Bronchial epithelial cell (primary cell): ENCODE measurements around the gene PRSS12. TPM values are rescaled to one million over a fixed set of nuclear protein-coding genes. Genes with fewer than 3 reads are reported as not detected.

ENCODE experiments used
- DNase-seq: peaks from one replicate; pipeline ENCODE4 v3.0.0-alpha.2; 2010; ENCODE audit warnings: low read depth
- FAIRE-seq: peaks from 2 replicates; lab custom pipeline; 2011; peaks lifted over from hg19 to GRCh38; lab: Jason Lieb, UNC
- H3K27me3 ChIP-seq: 2 replicates; pipeline ENCODE4 v1.5.1; 2011; ENCODE audit warnings: low read length; ENCODE audit not compliant: control insufficient read depth, insufficient read depth
- H3K36me3 ChIP-seq: 2 replicates; pipeline ENCODE4 v1.5.1; 2011; ENCODE audit warnings: low read length; ENCODE audit not compliant: control insufficient read depth, insufficient read depth
- H3K4me3 ChIP-seq: 2 replicates; pipeline ENCODE4 v1.5.1; 2011; ENCODE audit warnings: mild to moderate bottlenecking, low read depth, low read length, control low read depth
- CTCF ChIP-seq: IDR thresholded peaks from 2 replicates; pipeline ENCODE4 v1.5.1; 2011; ENCODE audit warnings: mild to moderate bottlenecking, moderate library complexity, low read length, control low read depth, inconsistent platforms; ENCODE audit not compliant: insufficient read depth, severe bottlenecking
- total RNA-seq: library from RNA; depleted of rRNA; stranded (reverse); fragments of >200 nt; gene quantifications from 2 replicates; pipeline ENCODE4 v1.2.1, GENCODE V29; 2014

The PRSS12 gene
- total RNA-seq, 1 donor from 2014 or later, result 24.2 TPM

GRCh38 chr4:118346495-118346894 lies 6.3 kb downstream of the PRSS12 start:
- FAIRE-seq, result no peak
- Histone ChIP-seq H3K27me3 (no peaks in the 10 kb centered on the region), H3K4me3 (no peak overlapping the region), H3K36me3 (no peaks in the 10 kb centered on the region)
- TF ChIP-seq CTCF, result no peak
- no peak for DNase-seq

DNA sequence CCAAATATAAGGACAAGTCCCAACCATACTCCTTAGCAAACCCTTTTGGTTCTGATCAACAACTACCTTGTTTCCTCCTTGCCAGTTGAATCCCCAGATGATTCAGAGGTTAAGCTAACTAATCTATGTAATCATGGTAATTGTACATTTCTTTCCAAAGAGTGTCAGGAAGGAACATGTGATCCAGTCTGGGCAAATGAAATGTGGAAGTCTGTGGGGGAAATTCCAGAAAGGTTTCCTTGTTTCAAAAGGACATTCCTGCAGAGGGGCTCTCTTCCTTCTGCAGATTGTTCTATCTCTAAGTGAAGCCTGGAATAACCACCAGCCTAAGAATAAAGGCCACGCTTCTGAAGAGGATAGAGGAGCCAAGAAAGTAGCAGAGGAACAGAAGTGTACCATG lies 7.0 kb downstream of the PRSS12 start:
- H3K27me3 ChIP-seq, result no peaks in the 10 kb centered on the region
- H3K36me3 ChIP-seq, result no peaks in the 10 kb centered on the region
- DNase-seq, result peak; percentile 78
- TF ChIP-seq CTCF, result no peak
- no peak for FAIRE-seq
- H3K4me3 ChIP-seq, result no peak overlapping the region

- no peak for DNase-seq
- H3K27me3 ChIP-seq, result no peaks in the 10 kb centered on the region
- no peak overlapping the region for H3K4me3 ChIP-seq
- no peak for FAIRE-seq
- TF ChIP-seq CTCF, result no peak
- no peaks in the 10 kb centered on the region for H3K36me3 ChIP-seq
These were observed 8.0 kb downstream of the PRSS12 start for GRCh38 chr4:118344801-118345200.

- FAIRE-seq (no peak), DNase-seq (no peak)
- H3K36me3 ChIP-seq, result no peaks in the 10 kb centered on the region
- TF ChIP-seq CTCF, result no peak
- no peaks in the 10 kb centered on the region for H3K27me3 ChIP-seq
- no peak overlapping the region for H3K4me3 ChIP-seq
These were observed 9.3 kb downstream of the PRSS12 start for GRCh38 chr4:118343501-118343900.

DNA sequence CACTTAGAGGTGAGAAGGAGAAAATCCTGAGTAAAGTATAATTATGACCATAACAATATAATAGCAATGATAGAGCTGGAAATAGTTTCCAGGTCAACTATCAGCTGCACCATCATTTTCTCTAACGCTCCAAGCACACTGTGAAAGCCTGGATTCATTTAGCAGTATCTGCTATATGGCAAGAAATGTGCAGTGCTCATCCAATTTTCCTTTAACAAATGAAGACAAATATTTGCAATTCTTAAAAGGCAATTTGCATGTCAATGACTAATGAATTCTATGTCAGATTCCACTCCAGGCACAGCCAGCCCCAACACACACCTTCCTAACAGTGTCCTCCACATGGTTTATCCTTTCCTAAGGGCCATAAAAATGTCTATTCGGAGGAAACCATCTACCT lies 12.7 kb downstream of the PRSS12 start:
- no peaks in the 10 kb centered on the region for H3K36me3 ChIP-seq
- no peak for TF ChIP-seq CTCF
- H3K4me3 ChIP-seq, result no peak overlapping the region
- no peaks in the 10 kb centered on the region for H3K27me3 ChIP-seq
- DNase-seq (no peak), FAIRE-seq (no peak)

GRCh38 chr4:118338981-118339765 lies 13.6 kb downstream of the PRSS12 start:
- H3K27me3 ChIP-seq, result no peaks in the 10 kb centered on the region
- H3K4me3 ChIP-seq, result no peak overlapping the region
- DNase-seq (peak; percentile 62), FAIRE-seq (no peak)
- H3K36me3 ChIP-seq, result no peaks in the 10 kb centered on the region
- TF ChIP-seq CTCF, result no peak
